ENCODE data around the gene F2RL3. TPM values are rescaled to one million over a fixed set of nuclear protein-coding genes. Genes with fewer than 3 reads are reported as not detected.

The F2RL3 gene
- total and polyA plus RNA-seq, 9 of the 15 experiments (the other 6 are each of a cell fraction or from before 2014, with no cell fraction given): 1.4 to 27.6 (median 11.9) TPM

DNA sequence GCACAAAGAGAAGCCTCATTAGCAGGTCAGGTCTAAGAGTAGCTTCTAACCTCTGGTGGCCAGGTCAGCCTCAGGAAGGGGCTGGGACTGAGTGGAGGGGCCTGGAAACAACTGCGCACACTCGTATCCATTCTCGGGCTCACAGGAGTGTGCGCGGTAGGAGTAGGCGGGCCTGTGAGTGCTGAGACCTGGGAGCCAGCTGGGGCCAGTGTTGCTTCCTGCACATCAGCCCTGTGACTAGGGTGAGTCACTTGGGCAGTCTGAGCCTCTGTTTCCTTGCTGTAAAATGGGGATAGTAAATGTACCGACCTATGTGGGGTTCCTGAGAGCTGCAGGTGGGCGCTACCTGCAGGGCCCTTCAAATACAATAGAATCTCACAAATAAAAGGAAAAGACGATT is 32.7 kb upstream of the F2RL3 start:
- Histone ChIP-seq H3K9ac (ENCODE audit: insufficient read depth in 1 of 2, low read depth in 2 of 2, low read length in 2 of 2) (no peak overlapping the region), H3K36me3 (ENCODE audit: control insufficient read depth, insufficient read depth, low read length) (peaks cover 44% of the 10 kb centered on the region; the same call in 2 of the 3 replicates), H3K4me3 (no peak overlapping the region), H3K9me3 (replicated peaks; ENCODE audit: control insufficient read depth, insufficient read depth, low read depth, low read length) (no peaks in the 10 kb centered on the region), H3K9me1 (ENCODE audit: control insufficient read depth, insufficient read depth, low read length) (peaks cover 4% of the 10 kb centered on the region), H3K27ac (ENCODE audit: extremely low read depth, low read depth, low read length) (no peak overlapping the region), H2AFZ (ENCODE audit: low read depth, low read length) (no peak overlapping the region), H3K27me3 (ENCODE audit: control insufficient read depth in 2 of 2, insufficient read depth in 2 of 2, low read length in 2 of 2) (no peaks in the 10 kb centered on the region), H3K79me2 (ENCODE audit: control insufficient read depth, insufficient read depth, low read length) (no peaks in the 10 kb centered on the region), H3K4me1 (replicated peaks in 1 of 2; ENCODE audit: control insufficient read depth in 2 of 2, insufficient read depth in 2 of 2, low read length in 2 of 2) (peaks cover 0 to 5% of the 10 kb centered on the region in 2 experiments; a peak in 1 of 5 replicates), H4K20me1 (replicated peaks; ENCODE audit: control insufficient read depth, insufficient read depth, low read length) (no peaks in the 10 kb centered on the region), H3K4me2 (ENCODE audit: insufficient read depth, low read length) (no peak overlapping the region)
- in situ Hi-C loops (cut with MboI) (no loop called here), intact Hi-C loops (cut with micrococcal nuclease) (no loop called here)
- BruUV-seq (replicated peaks): no TSS peak
- DNase-seq (ENCODE audit: extremely low read depth in 1 of 4, low spot score in 3 of 4) (peak in 2 of 4 experiments; percentile 17 to 27), ATAC-seq (peak; percentile 47; the same call in 2 of the 3 replicates), FAIRE-seq (no peak)
- WGBS (ENCODE audit: insufficient coverage, low coverage, missing lambda C conversion rate): 73% methylated on average over 8 of the region's 9 CpGs
- ChIA-PET CTCF (ENCODE audit: low intra/inter-chr PET ratio) (no interaction called here), POLR2A (no interaction called here)
- TF ChIP-seq ZZZ3 (IDR thresholded peaks at IDR 0.05) (no peak), DACH1 (IDR thresholded peaks at IDR 0.05; ENCODE audit: partially characterized antibody) (no peak), BACH1 (tag; IDR thresholded peaks at IDR 0.05) (no peak), ZBTB33 (CRISPR knock-in tag; IDR thresholded peaks at IDR 0.05) (0 out of 2 replicates have a peak, but pooled peaks have one; percentile 28), ZBTB1 (CRISPR knock-in tag; IDR thresholded peaks at IDR 0.05; ENCODE audit: borderline replicate concordance, low read depth) (no peak), ZNF3 (CRISPR knock-in tag; IDR thresholded peaks at IDR 0.05) (no peak), PTBP1 (IDR thresholded peaks at IDR 0.05; ENCODE audit: low read depth, low read length) (no peak), ZNF445 (CRISPR knock-in tag; IDR thresholded peaks at IDR 0.05; ENCODE audit: low read depth) (no peak), JUND (IDR thresholded peaks at IDR 0.05; ENCODE audit: borderline replicate concordance, low read depth, low read length) (peak; percentile 24; the same call in 1 of the 2 replicates), JUND (tag; IDR thresholded peaks at IDR 0.05; ENCODE audit: borderline replicate concordance, low read depth, low read length) (no peak)
- TF ChIP-seq, protein P1, sequence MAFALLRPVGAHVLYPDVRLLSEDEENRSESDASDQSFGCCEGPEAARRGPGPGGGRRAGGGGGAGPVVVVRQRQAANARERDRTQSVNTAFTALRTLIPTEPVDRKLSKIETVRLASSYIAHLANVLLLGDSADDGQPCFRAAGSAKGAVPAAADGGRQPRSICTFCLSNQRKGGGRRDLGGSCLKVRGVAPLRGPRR (CRISPR knock-in tag; IDR thresholded peaks at IDR 0.05): no peak
- TF ChIP-seq, protein P2, sequence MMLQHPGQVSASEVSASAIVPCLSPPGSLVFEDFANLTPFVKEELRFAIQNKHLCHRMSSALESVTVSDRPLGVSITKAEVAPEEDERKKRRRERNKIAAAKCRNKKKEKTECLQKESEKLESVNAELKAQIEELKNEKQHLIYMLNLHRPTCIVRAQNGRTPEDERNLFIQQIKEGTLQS (IDR thresholded peaks at IDR 0.05): 0 out of 2 replicates have a peak, but pooled peaks have one; percentile 24
- TF ChIP-seq, protein P2 (CRISPR knock-in tag; conservative IDR thresholded peaks at IDR 0.05): no peak
